Mesodermal cell (in vitro differentiated cells): ENCODE measurements around the gene PAPOLA.

Experiments
- H3K27ac ChIP-seq: 2 replicates; pipeline ENCODE4 v1.7.0; 2013; ENCODE audit warnings: mild to moderate bottlenecking, low read depth, low read length, moderate library complexity; ENCODE audit not compliant: severe bottlenecking
- H3K36me3 ChIP-seq: 2 replicates; pipeline ENCODE4 v1.7.1; 2013; ENCODE audit warnings: mild to moderate bottlenecking, low read length, moderate library complexity; ENCODE audit not compliant: control insufficient read depth, insufficient read depth
- H3K4me1 ChIP-seq: one replicate; pipeline ENCODE4 v1.7.1; 2013; ENCODE audit warnings: mild to moderate bottlenecking, low read length; ENCODE audit not compliant: insufficient read depth, control insufficient read depth, poor library complexity, severe bottlenecking
- H3K4me3 ChIP-seq: 2 replicates; pipeline ENCODE4 v1.7.0; 2013; ENCODE audit warnings: low read length, control low read depth, mild to moderate bottlenecking; ENCODE audit not compliant: insufficient read depth, poor library complexity, severe bottlenecking; ENCODE audit errors: extremely low read depth
- H3K9me3 ChIP-seq: 2 replicates; pipeline ENCODE4 v1.7.1; 2013; ENCODE audit warnings: mild to moderate bottlenecking, low read length, moderate library complexity; ENCODE audit not compliant: control insufficient read depth
- WGBS, 2 experiments: methylation state at CpG; one replicate each; pipeline ENCODE4 v1.1.5; 2013; ENCODE audit warnings: missing lambda C conversion rate in 2 of 2; ENCODE audit not compliant: insufficient coverage in 2 of 2; 5-methylcytosine and 5-hydroxymethylcytosine counted together

The PAPOLA gene

DNA sequence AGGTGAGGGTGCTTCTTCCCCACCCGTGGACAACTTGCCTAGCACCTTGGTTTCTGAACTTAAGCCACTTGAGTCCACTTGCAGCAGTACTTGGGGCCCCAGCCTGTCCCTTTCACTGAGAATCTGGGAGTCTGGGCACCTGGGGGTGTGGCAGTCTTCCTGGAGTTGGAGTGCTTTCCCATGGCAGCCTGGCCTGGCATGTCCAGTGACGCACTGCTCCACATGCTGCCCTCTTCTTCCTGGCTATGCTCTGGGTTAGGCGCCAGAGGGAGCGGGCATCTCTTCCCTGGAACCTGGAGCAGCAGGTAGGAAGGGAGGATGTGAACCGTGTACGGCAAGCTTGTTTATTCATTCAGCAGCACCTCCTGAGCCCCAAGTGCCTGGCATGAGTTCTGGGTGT lies 76.4 kb downstream of the PAPOLA start:
- H3K4me1 ChIP-seq: peaks cover 3% of the 10 kb centered on the region
- WGBS, 2 experiments: 72 to 90% methylated on average over 2 to 4 of the region's 6 CpGs
- H3K4me3 ChIP-seq: no peak overlapping the region
- H3K9me3 ChIP-seq: no peaks in the 10 kb centered on the region
- peaks cover 3% of the 10 kb centered on the region for H3K36me3 ChIP-seq
- H3K27ac ChIP-seq: no peak overlapping the region

DNA sequence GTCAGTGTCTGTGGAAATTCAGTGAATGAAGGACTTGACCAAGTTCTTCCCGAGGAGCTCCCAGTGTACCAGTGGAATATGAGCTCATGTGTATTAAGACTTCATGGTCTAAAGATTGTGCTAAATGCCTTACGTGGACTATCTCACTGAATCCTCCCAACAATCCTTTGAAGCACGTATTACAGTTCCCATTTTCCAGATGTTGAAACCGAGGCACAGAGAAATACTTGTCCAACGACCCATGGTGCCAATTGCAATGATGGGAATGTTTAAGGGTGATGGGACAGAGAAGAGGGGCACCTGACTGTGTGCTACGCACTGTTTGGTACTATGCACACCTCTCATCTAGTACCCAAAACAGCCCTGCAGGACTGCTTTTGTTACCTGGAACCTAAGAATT lies 77.2 kb downstream of the PAPOLA start:
- Histone ChIP-seq H3K4me3 (no peak overlapping the region), H3K36me3 (no peaks in the 10 kb centered on the region), H3K27ac (no peak overlapping the region), H3K4me1 (peaks cover 3% of the 10 kb centered on the region), H3K9me3 (no peaks in the 10 kb centered on the region)
- 77 to 100% methylated on average over 1 to 4 of the region's 6 CpGs for WGBS, 2 experiments

DNA sequence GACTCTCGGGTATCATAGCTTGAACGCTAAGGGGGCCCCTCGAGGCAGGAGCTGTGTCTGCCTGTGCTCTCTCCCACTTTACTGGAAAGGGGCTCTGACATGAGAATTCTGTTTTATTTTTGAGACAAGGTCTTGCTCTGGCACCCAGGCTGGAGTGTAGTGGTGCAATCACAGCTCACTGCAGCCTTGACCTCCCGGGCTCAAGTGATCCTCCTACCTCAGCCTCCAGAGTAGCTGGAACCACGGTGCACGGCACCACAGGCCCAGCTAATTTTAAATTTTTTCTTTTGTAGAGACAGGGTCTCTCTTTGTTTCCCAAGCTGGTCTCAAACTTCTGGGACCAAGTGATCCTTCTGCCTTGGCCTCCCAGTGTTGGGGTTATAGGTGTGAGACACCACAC lies 77.7 kb downstream of the PAPOLA start:
- no peak overlapping the region for H3K27ac ChIP-seq
- 88 to 91% methylated on average over 5 of the region's 6 CpGs for WGBS, 2 experiments
- H3K4me1 ChIP-seq: peaks cover 3% of the 10 kb centered on the region
- no peak overlapping the region for H3K4me3 ChIP-seq
- H3K36me3 ChIP-seq: no peaks in the 10 kb centered on the region
- no peaks in the 10 kb centered on the region for H3K9me3 ChIP-seq

DNA sequence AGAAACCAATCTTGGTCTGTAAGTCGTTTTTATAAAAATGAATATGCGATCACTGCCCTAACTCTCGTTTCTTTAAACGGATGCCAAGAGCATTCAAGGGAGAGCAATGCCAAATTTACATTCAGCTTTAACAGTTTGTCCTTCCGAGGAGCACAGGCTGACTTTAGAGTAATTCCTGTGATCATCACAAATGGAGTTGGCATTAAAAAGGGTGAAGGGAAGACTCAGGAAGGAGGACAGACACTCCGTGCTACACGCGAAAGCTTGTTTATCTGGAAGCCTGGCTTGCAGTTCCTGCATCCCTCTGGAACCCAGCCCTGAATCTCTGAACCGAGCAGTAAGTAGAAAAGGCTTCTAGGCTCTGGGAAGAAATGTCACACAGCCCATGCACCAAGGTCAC lies 78.4 kb downstream of the PAPOLA start:
- no peak overlapping the region for H3K4me3 ChIP-seq
- no peaks in the 10 kb centered on the region for H3K9me3 ChIP-seq
- WGBS, 2 experiments: 87 to 89% methylated on average over 9 of the region's 9 CpGs
- no peaks in the 10 kb centered on the region for H3K36me3 ChIP-seq
- peaks cover 3% of the 10 kb centered on the region for H3K4me1 ChIP-seq
- H3K27ac ChIP-seq: no peak overlapping the region

DNA sequence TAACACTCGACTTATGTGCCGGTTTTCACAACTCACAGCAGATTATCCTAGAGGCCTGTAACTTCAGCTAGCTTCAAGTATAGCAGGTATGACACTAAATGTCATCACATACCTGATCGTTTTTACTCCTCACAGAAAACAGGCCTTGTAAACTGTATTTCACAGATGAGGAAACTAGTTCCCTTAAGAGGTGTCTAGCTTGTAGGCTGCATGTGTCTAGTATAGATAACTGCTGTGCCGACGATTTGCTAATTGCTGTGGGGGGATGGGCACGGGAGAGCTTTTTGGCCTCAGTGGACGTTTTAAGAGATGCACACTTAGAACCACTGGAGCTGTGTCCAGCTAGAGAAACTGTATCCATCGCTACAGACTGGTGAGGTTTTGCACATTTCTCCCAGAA lies 78.8 kb downstream of the PAPOLA start:
- 90 to 93% methylated on average over 7 of the region's 8 CpGs for WGBS, 2 experiments

DNA sequence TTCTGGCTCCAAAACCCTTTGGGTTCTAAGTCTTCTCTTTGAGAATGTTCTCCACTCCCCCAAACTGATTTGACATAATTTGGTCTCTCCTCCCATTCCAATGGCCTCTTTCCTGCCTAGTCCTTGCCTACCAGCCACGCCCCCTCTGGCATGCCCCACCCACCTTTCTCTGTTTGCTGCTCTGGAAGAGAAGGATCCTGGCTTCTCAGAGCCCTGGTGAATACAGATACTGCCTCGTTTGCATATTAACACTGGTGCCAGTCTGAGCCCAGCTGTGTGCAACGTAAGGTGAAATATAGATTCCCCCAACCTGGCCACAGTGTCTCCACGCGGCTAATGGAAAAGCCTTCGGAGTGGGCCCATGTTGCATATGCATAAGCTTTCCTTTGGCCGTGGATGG lies 79.7 kb downstream of the PAPOLA start:
- Histone ChIP-seq H3K27ac (no peak overlapping the region), H3K4me1 (peaks cover 3% of the 10 kb centered on the region), H3K9me3 (no peaks in the 10 kb centered on the region), H3K36me3 (no peaks in the 10 kb centered on the region), H3K4me3 (no peak overlapping the region)
- WGBS, 2 experiments: 80 to 85% methylated on average over 6 to 7 of the region's 7 CpGs

More for the DNA sequence above, 78.8 kb downstream of the PAPOLA start:
- H3K27ac ChIP-seq: no peak overlapping the region
- no peaks in the 10 kb centered on the region for H3K9me3 ChIP-seq
- no peak overlapping the region for H3K4me3 ChIP-seq
- H3K36me3 ChIP-seq: no peaks in the 10 kb centered on the region
- peaks cover 3% of the 10 kb centered on the region for H3K4me1 ChIP-seq

DNA sequence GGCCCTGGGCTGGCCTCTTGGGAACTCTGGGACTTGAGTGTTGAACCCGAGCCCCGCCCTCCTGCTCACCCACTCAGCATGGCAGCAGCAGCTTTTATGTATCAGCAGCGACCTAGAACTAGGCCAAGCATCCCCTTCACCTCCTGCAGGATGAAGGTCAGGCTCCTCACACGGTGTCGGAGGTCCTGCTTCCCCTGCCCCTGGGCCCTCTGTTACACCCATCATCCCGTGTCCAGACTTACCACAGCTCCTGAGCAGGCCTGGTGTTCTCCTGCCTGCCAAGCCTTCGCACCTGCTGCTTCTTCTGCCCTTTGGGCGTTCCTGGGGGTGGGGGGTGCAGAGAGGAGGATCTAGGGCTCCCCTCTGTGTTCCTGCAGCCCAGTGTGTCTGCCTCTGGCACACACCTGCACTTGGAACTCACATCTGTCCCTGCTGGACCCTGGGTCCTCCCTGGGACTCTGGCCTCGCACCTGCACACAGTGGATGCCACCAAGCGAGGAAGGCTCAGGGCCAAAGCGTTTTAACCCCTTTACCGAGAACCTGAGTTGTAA lies 80.3 kb downstream of the PAPOLA start:
- Histone ChIP-seq H3K36me3 (no peaks in the 10 kb centered on the region), H3K9me3 (no peaks in the 10 kb centered on the region), H3K27ac (no peak overlapping the region), H3K4me3 (no peak overlapping the region), H3K4me1 (peaks cover 3% of the 10 kb centered on the region)
- WGBS, 2 experiments: 94 to 95% methylated on average over 7 to 8 of the region's 12 CpGs

DNA sequence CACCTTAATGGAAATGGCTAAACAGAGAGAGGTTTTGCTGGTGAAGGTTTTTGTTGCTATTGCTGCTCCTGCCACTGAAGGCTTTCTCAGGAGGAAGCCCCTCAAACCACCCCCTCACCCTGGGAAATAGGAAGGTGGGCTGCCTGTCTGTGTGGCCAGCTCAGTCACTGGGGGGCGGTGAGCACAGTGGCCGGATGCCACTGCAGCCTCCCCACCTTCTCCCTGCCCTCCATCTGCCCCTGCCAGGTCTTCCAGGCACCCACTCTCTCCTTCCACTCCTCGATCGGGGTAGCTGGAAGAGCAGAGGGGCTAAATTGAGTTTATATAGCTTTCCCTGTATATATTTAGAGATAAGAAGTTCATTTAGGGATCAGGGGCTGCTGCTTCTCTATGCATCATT lies 80.8 kb downstream of the PAPOLA start:
- Histone ChIP-seq H3K36me3 (no peaks in the 10 kb centered on the region), H3K4me1 (peaks cover 3% of the 10 kb centered on the region), H3K4me3 (no peak overlapping the region), H3K27ac (no peak overlapping the region), H3K9me3 (no peaks in the 10 kb centered on the region)
- no CpG with 5 or more reads among the region's 4 CpGs for WGBS, 2 experiments

DNA sequence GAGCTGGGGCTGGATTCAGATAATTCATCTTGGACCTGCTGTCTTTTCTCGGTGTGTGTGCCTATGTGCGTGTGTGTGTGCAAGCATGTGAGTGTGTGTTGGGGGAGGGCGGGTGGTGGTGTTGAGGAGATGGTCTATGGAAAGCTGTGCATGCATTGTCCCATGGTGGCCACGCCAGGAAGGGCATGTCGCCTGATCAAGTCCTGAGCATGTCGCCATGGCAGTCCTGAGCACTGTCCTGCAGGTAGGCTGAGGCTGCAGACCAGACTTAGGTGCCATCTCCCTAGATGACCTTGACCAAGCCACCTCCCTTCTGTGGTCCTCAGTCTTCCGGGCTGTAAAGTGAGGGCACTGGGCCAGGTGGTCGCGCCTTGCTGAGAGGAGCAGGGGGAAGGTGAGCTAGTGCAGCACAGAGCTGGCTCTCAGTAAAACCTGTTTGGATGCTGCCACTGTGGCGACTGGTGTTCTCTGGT lies 81.4 kb downstream of the PAPOLA start:
- H3K4me1 ChIP-seq: peaks cover 3% of the 10 kb centered on the region
- no peaks in the 10 kb centered on the region for H3K9me3 ChIP-seq
- no peak overlapping the region for H3K27ac ChIP-seq
- no peaks in the 10 kb centered on the region for H3K36me3 ChIP-seq
- 73 to 85% methylated on average over 6 to 9 of the region's 10 CpGs for WGBS, 2 experiments
- H3K4me3 ChIP-seq: no peak overlapping the region

DNA sequence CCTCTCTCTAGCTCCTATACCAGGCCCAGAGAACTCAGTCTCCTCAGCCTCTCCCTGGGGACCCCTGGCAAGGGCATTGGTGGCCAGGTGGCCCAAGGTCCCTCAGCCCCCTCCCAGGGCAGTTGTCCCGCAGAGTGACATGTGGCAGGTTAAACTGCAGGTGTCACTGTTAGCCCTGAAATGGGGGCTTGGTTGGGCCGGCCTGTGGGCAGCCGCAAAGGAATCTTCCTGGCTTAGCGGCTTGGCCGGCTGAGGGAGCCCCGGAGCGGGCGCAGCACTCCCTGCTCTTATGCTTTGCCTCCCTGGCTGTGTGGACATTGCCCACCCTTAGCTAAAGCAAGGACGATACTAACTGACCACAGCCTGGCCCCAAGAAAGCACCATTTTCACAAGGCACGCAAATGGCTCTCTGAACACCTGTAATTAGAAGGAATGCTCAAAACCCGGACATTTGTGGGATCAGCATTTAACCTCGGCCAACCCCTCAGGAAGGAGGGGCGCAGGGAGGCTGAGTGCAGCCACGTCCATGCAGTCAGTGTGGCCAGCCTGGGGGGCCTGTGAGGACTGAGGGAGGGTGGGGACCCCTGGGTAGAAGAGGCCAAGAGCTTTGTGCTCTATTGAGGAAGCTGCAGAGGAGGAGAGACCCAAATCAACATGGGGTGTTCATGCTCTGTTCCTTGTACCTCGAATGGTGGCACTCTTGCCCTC lies 82.2 kb downstream of the PAPOLA start:
- Histone ChIP-seq H3K9me3 (no peaks in the 10 kb centered on the region), H3K27ac (no peak overlapping the region), H3K4me1 (peaks cover 3% of the 10 kb centered on the region), H3K36me3 (no peaks in the 10 kb centered on the region), H3K4me3 (no peak overlapping the region)
- 27 to 28% methylated on average over 13 to 15 of the region's 15 CpGs for WGBS, 2 experiments
